Inflammatory macrophage treated with lipopolysaccharide for 1 hour (primary cell): ENCODE results near the gene DTHD1.

Experiments
- DNase-seq, 2 donors: peaks; one replicate each; pipeline ENCODE4 v3.0.0-alpha.2; 2020 to 2022

Gene DTHD1

DNA sequence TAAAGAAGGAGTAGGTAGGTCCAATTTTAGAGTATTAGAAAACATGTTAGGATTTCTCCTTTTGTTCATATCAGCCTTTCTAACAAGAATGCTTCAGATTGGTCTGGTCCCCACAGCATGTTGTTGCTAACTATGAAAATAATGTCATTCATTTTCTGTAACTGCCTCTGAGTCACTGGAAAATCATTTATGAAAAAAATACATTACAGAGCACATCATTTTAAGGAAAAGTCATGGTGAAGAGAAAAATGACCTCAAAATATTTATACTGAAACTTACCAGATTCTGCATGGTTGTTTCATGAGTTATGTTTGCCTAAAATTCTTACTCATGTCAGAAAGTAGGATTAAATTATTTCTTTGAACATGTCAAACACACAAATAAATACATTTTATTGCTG is 35.2 kb downstream of the DTHD1 start:
- no peak for DNase-seq

DNA sequence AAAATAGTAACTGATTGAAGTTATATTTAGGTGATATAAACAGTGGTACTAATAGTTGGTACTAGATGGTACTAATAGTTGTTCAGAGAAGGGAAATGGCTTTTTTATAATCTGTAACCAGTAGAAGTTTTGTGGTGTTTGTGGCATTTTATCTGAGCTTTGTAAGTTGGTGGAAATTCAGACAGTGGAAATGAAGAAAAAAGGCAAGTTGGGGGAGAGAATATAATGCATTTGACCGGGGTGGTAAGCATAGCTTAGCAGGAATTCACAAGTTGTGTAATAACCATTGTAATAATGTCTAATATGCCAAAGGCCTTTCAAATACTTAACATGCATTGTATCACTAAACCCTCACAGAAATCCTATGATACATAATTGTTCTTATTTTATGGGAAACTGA is 36.3 kb downstream of the DTHD1 start:
- DNase-seq = peak in 1 of 2 donors; percentile 48

DNA sequence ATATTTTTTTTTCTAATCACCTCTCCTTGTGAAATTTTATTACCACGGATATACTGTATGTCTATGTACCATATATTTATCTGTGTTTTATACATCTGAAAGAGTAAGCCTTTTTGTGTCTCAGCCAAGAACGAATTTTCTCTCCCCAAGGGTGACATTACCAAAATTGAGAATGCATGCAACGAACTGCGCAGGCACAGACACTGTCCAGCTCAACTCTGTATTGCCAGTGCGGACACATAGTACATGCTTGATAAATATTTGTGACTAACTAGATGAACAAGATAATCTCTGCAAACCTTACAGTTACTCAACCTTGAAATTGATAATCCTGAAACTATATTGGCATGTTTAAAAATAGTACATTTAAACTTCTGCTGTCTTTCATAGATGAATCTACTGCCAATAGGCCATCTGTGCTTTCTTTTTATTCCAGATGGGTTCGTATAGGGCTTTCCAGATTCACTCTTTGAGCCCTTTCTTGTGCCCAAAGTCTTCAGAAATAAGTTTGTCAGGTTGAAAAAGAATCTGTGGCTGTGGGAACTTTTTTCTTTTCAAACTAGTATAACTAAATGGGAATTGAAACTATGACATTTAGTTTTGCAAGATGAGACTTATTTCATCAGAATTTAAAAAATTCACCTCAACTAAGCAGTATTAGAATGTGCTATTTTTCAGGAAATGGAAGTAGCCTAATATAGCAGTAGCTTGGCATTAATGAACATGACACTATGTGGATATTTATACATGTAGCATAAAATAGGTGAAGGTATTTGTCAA is 38.9 kb downstream of the DTHD1 start:
- peak; percentile 85 to 87 for DNase-seq

DNA sequence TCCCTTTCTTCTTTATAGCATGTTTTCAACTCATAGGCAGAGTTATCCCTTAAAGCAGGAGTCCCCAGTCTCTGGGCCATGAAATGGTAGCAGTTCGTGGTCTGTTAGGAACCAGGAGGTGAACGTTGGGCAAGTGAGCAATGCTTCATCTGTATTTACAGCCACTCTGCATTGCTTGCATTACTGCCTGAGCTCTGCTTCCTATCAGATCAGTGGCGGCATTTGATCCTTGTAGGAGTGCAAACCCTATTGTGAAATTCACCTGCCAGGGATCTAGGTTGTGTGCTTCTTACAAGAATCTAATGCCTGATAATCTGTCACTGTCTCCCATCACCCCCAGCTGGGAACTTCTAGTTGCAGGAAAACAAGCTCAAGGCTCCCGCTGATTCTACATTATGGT is 39.8 kb downstream of the DTHD1 start:
- DNase-seq = no peak

DNA sequence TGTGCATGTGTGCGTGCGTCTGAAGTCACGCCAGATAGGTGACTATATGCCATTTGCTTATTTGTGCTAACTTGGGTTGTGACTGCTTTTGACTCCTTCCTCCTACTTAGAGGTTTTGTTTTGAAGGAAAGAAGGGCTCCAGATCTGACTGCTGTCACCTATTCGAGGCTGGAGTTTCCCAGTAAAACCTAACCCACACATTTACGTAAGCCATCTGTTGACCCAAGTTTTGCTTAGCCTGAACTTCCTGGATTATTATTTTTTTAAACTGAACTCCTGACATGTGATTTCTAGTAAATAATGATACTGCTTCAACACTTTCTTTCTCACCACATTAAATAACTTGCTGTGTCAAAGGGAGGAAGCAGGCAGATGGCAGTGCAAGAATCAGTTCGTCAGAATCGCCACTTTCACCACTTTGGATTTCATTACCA is 41.5 kb downstream of the DTHD1 start:
- DNase-seq = peak; percentile 93 to 98

DNA sequence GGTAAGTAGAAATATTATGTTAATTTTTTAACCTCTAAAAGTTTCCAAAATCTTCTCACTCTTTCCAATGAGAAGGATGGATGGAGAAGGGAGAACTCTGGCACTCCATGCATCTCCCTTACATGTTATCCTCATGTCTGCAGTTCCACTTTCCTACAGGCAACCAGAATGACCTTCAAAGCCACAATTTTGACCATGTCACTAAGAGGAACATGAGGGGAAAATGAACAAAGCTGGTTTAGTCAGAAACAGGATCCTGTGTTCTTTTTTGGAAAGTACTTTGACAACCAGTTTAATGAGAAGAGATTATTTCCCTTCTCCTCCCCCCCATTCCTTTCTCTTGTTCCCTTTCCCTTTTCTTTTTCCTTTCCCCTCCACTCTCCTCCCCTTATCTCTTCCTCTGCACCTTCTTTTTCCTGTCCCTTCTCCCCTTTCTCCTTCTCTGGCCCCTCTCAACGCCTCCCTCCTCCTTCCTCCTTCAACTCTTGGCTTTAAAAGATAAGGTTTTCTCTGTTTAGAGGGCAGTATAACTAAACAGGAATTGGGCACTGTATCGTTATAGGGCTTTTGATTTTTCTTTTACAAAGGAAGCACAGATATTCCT is 42.5 kb downstream of the DTHD1 start:
- DNase-seq = peak; percentile 81 to 83

DNA sequence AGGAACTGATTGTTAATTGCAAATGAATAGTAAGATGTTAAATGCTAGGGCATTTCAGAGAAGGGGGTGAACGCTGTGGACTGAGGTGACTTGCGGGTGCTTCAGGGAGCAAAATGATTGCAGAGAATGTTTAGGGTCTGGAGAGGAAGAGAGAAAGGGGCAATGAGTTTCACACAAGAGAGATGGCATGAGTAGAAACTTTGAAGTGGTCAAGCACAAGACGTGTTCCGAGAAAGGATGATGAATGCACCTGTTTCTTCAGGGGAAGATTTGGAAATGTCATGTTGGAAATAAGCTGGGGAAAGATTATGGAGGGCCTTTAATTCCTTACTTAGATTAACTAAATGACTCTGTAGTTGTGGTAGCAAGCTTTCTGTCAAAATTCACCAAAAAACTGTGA is 43.4 kb downstream of the DTHD1 start:
- DNase-seq = no peak

DNA sequence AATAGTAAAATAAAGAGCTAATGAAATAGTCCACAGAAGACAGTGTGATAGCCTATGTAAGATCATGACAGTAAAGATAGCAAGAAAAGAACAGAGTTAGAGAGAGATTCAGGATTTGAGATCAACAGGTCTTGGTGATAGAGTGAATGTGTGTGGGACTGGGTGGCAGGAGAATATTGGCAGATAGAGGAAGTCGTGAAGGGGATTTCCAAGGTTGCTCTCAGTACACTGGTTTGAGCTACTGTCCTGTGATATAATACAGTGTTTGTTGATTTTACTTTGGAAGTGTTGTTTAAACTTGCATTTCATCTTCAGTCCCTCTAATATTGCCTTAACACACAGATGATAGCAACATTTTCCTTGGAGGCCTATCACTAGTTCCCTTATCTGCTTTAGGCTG is 44.1 kb downstream of the DTHD1 start:
- DNase-seq = peak; percentile 89 to 91

DNA sequence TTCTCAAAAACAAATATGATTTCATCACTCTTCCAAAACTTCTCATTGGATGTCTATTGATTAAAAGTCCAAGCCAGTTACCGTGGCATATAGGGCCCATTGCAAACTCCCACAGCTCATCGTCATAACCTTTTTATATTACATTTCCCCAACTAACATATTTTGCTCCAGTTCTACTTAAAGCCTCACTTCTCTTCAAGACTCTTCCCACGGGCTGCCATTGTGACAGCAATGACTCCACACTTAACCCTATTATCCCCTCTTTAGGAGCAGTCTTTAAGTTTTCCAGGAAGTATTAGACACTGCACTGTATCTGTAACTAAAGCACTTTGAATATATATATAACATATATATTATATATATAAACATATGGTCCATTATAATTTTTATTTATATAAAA is 44.5 kb downstream of the DTHD1 start:
- peak; percentile 72 to 90 for DNase-seq

DNA sequence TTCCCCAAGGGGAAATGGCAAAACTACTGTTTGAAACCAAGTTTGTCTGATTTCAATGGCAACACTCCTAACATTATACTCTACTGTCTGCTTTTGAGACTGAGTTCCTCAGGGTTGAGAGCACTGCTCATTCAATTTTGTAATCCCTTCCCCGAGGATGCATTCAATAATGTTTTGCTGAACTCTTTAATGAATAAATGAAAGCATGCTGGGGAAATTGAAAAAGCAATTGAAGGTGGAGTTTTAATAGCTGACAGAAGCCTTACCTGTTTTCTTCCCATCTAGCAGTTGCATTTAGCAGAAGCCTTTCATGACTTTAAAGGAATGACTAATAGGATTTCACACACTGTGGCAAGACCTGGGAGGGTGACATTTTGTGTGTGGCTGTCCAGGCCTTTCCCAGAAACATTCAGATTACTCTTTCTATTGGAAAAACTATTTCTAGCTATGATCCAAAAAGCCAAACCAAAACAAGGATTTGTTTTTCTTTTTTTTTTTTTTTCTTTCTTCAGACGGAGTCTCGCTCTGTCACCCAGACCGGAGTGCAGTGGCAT is 45.1 kb downstream of the DTHD1 start:
- DNase-seq = peak; percentile 78 to 87

DNA sequence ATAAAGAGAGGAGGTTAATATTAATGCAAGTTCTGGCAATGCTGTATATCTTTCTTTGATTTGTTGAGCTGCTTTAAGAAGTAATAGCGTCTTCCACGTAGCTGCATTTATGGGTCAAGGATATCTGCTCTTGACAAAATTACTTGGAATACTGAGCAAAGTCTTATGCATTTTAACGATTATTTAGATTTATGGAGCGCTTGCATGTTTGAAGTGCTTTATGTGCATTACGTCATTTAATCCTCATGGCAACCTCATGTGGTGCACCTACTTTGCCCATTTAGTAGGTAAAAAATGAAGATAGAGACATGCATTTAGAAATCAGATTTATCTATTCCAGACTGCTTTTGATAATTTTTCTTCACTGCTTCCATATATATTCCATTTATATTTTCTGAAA is 46.0 kb downstream of the DTHD1 start:
- DNase-seq = no peak

DNA sequence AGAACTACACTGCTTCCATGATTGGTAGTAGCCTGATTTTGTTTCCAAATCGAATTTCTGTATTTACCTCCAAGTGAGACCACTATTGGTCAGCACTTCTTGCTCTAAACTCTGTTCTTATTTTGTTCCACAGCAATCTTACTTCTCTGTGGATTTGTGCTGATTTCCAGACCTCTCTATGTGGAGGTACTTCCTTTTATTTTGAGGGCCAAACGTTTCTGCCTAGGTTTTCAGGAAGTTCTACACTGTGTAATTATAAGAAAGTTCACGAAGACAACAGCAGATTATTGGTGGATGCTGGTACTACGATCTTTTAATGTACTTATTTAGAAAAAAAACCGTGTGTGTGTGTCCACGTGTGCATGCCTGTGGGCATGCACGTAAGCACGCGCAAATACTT is 46.7 kb downstream of the DTHD1 start:
- DNase-seq = peak; percentile 65 to 72

DNA sequence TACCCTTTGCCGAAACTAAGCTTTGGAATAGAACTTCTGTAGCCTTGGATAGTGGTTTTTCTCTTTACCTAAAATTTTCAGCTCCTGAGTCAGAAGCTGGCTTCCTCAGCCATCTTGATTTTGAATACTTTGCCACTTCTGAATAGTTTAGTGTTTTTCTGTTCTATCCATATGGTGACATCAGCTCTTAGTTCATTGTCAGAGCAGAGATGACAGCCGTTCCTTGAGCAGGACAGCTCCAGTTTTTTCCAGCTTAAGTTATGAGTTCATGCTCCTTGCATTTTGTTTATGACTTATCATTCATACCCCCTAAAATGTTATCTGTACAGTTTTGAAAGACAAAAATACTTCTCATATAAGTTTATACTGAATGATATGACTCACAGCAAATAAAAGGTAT is 47.8 kb downstream of the DTHD1 start:
- DNase-seq = no peak

DNA sequence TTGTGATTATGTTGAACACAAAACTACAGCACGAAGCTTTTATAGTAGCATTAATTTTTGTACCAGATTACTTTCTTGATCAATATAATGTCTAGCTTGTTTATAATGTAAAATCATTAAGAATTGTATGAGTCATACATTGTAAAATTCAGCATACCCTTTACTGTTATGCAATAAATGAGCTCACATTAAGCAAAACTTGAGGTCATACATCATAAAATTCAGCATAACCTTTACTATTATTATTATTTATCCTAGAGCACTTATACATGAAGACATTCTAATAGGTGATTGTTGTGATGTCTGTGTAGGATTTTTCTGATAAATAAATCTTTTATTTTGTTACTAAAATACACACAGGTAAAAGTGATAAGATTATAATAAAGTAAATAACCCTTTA is 49.4 kb downstream of the DTHD1 start:
- no peak for DNase-seq

DNA sequence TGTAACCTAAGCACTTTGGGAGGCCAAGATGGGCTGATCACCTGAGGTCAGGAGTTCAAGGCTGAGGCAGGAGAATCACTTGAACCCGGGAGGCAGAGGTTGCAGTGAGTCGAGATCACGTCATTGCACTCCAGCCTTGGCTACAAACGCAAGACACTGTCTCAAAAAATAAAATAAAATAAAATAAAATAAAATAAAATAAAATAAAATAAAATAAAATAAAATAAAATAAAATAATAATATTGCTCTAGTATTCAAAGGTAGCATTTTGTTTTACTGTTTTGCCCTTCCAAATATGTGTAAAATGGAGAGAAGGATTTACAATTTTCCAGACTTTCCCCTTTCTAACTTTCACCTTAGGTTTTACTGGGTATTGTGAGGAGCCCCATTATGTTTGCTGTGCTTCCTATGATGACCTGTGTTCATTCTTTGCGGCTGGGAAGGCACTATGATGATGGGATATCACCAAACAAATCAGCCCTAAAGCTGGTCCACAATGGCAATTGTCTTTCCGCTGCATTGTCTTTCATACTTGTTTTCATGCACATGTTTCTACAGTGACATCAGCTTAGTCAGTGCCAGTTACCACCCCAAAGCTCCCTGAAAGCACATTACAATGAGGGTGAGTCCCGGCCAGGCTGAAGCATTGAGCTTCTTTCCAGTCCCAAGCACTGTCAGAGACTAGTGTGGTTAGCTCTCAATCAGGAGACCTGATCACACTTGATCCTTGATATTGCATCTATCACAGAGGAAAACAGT is 50.8 kb downstream of the DTHD1 start:
- DNase-seq = no peak

DNA sequence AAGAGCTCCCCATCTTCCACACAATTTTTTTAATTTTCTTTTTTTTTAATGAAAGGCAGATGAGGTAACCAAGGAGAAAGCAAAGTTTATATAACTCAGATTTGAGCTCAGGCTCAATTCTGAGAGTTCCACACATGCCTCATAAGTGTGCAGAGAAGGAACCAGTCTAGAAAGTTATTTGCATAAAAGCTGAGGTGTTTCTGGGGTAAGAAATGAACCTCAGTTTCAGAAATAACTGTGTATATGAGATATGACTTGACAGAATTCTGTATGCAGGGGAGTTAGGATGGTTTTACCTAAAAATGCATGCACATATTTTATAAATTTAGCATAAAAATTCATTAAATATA is 51.3 kb downstream of the DTHD1 start:
- no peak for DNase-seq

DNA sequence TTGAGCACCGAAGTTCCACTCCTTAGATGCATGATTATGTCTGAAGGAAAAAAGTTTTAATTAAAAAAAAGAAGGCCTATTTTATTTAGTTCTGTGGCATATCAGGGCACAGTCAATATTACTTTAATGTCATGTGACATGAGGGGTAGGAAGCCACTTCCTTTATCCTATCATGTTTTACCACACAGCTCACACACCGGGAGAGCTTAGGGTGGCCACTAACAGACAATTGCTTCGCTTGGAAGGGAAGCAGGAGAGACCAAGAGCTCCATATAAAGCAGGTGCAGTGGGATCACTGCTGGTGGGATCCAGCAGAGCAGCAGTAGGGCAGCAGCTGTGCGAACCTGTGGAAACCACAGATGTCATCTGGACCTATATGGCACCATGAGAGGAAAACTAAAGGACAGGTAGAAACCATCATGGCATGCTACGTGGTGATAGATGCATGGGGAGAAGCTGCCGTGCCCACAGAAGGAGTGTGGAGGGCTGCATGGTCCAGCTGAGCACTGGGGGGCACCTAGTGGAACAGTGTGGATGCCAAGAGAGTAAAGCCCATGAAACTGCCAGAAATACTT is 52.0 kb downstream of the DTHD1 start:
- no peak for DNase-seq

DNA sequence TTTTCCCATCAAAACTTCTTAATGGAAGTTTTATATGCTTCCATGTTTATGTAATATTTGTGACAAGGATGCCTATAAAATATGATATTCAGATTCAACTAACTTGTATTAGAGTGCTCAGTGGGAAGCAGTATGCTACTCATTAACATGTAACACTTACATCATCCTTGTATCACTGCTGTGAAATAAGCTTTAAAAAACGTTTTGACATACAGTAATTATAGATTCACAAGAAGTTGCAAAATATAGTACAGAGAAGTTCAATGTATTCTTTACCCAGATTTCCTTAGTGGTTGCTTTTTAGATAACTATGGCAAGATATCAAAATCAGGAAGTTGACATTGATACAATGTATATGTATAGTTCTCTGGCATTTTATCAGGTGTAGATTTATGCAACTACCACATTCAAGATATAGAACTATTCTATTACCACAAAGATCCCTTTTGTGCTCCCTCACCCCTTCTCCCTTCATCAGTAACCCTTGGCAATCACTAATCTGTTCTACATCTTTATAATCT is 56.3 kb downstream of the DTHD1 start:
- peak; percentile 57 to 60 for DNase-seq

DNA sequence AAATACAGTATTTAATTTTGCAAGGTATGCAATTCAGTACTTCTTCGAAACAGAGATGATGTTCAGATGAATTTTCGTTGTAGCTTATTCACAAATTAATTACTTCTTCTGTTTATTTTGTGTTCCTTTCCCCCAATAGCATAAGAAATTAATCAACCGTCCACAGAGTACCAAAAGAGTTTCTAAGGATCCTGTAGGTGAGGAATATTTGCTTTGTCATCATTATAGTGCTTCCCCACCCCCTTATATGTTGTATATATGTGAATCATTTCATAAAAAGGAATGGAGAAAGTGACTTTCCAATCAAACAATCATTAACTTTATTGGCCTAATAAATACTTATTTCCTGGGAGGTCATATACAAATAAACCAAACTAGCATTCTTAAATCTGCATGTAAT is 57.6 kb downstream of the DTHD1 start:
- no peak for DNase-seq

DNA sequence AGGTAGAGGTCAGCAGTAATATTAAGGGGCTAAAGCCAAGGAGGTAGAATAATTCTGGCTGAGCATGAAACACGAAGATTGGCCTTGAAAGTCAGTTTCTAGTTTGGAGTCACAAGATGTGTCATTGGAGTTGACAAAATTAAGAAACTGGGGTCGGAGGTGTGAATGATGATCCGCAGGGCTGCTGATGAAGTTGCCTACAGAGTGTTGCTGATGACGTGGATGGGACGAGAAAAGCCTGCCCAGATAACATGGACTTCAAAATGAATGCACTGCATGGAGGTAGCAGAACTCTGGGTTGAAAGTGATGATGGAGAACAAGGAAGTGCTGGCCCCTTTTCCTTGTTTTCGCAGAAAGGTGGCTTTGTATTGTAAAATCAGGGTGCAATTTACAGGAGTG is 60.5 kb downstream of the DTHD1 start:
- no peak for DNase-seq

DNA sequence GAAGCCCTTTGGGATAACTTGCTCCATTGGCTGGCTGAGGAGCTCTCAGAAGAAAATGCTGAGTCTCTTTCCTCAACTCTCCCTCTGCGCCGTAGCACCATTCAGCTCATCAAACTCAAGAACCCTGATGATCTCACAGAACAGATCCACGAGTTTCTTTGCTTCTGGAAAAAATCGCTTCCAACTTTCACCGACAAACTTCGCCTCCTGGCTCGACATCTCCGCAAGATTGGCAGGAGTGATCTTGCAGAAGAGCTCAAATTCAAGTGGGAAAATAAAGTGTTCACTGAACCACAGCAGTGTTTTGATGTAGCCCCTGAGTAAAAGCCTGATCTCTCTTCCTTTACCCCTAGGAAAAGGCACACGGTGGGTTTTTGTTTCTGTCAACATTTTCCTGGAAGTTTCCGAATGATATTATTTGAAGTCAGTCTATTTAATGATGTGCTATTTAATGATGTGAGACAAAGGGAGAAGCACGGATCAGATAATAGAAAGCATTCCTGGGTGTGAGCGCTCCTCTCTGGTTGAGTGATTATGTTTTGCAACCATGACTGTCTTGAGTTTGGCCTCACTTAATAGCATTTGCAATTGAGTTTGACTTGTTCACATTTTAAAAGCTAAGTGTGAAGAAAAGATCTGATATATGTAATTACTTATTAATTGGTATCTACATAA is 62.2 kb downstream of the DTHD1 start:
- DNase-seq = no peak

DNA sequence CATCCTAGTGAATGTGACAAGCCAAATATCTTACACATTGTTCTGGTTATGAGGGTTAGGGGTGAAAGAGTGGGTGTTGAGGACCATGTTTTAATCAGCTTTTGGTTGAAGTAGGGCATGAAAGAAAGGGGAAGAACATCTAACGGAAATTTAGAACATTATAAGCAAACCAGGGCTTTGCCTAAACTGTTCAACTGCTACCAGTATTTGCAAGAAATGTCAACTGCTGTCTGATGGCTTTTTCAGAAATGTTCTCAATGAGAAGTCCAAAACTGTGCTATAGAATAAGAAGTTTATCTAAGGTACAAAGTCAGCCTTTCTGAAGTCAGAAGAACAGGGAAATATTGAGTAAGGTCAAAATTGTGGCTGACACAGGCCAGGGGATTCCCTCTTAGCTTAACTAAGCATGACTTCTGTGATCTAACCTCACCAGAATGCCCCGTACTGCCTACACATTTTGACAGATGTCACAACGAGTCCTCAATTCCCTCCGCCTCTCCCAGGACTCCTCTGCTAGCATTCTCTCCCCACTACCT is 67.1 kb downstream of the DTHD1 start:
- peak; percentile 91 to 96 for DNase-seq
